GM23248 (cell line): Measurements from ENCODE around the gene DCLK2. TPM values are rescaled to one million over a fixed set of nuclear protein-coding genes. Genes with fewer than 3 reads are reported as not detected.

Source experiments
- DNase-seq: peaks from one replicate; pipeline ENCODE4 v3.0.0-alpha.2; 2015
- H2AFZ ChIP-seq: fragments of 200-600 bp; sonication (generic); 2 replicates; pipeline ENCODE4 v1.6.1; 2016; ENCODE audit warnings: antibody characterized with exemption
- H3F3A ChIP-seq: fragments of 200-600 bp; sonication (generic); 2 replicates; pipeline ENCODE4 v1.6.1; 2016; ENCODE audit warnings: mild to moderate bottlenecking, antibody characterized with exemption, mixed run types; ENCODE audit not compliant: insufficient read depth
- H3K27ac ChIP-seq: fragments of 200-600 bp; sonication (generic); 2 replicates; pipeline ENCODE4 v1.5.1; 2016; ENCODE audit warnings: mild to moderate bottlenecking
- H3K27me3 ChIP-seq: fragments of 200-600 bp; sonication (generic); replicated peaks from 2 replicates; pipeline ENCODE4 v1.6.1; 2016; ENCODE audit warnings: mild to moderate bottlenecking; ENCODE audit not compliant: insufficient read depth
- H3K36me3 ChIP-seq: fragments of 200-600 bp; sonication (generic); 2 replicates; pipeline ENCODE4 v1.6.1; 2016; ENCODE audit warnings: low read depth, mild to moderate bottlenecking
- H3K4me1 ChIP-seq: fragments of 200-600 bp; sonication (generic); 2 replicates; pipeline ENCODE4 v1.6.1; 2016; ENCODE audit warnings: mild to moderate bottlenecking; ENCODE audit not compliant: insufficient read depth
- H3K4me2 ChIP-seq: fragments of 200-600 bp; sonication (generic); one replicate; pipeline ENCODE4 v1.6.1; 2016; ENCODE audit warnings: mild to moderate bottlenecking; ENCODE audit not compliant: unreplicated experiment
- H3K4me3 ChIP-seq: fragments of 200-600 bp; sonication (generic); 2 replicates; pipeline ENCODE4 v1.5.1; 2016; ENCODE audit warnings: mild to moderate bottlenecking
- H3K79me2 ChIP-seq: fragments of 200-600 bp; sonication (generic); 2 replicates; pipeline ENCODE4 v1.6.1; 2016; ENCODE audit warnings: mild to moderate bottlenecking; ENCODE audit not compliant: insufficient read depth
- H3K9ac ChIP-seq: fragments of 200-600 bp; sonication (generic); 2 replicates; pipeline ENCODE4 v1.6.1; 2016; ENCODE audit warnings: mild to moderate bottlenecking
- H3K9me2 ChIP-seq: fragments of 200-600 bp; sonication (generic); 2 replicates; pipeline ENCODE4 v1.6.1; 2016; ENCODE audit warnings: mixed run types, mild to moderate bottlenecking, moderate library complexity; ENCODE audit not compliant: insufficient read depth
- H3K9me3 ChIP-seq: fragments of 200-600 bp; sonication (generic); one replicate; pipeline ENCODE4 v1.6.1; 2017; ENCODE audit warnings: low read depth
- H4K20me1 ChIP-seq: fragments of 200-600 bp; sonication (generic); 2 replicates; pipeline ENCODE4 v1.6.0; 2016; ENCODE audit not compliant: insufficient read depth
- EZH2 ChIP-seq: fragments of 200-600 bp; sonication (generic); IDR thresholded peaks from 2 replicates; pipeline ENCODE4 v1.6.1; 2018; ENCODE audit warnings: antibody characterized with exemption, mild to moderate bottlenecking; ENCODE audit not compliant: insufficient read depth, poor library complexity, severe bottlenecking
- EZH2phosphoT487 ChIP-seq: fragments of 200-600 bp; sonication (generic); IDR thresholded peaks from 2 replicates; pipeline ENCODE4 v1.6.1; 2018; ENCODE audit warnings: antibody characterized with exemption, moderate library complexity, mild to moderate bottlenecking, low read depth; ENCODE audit not compliant: insufficient read depth
- WGBS, 2 experiments: methylation state at CpG; one replicate each; pipeline ENCODE4 v1.1.6; 2015 to 2017; ENCODE audit warnings: low lambda C conversion rate in 2 of 2, low coverage in 1 of 2; ENCODE audit errors: missing lambda C conversion rate in 2 of 2; 5-methylcytosine and 5-hydroxymethylcytosine counted together
- in situ Hi-C: fragments of 300-500 bp; cut with MboI; formaldehyde crosslinking; loops from 2 replicates; pipeline ENCODE4 v1.15.0; 2020
- polyA plus RNA-seq: library from polyadenylated mRNA; unstranded; fragments of >200 nt; fragmentation: Nextera tagmentation; extraction: Ambion mirVana; gene quantifications from 2 replicates; pipeline ENCODE4 v1.2.1, GENCODE V29; 2016
- total RNA-seq: library from RNA; depleted of rRNA; stranded (reverse); fragments of >200 nt; shearing (Covaris generic); gene quantifications from 2 replicates; pipeline ENCODE4 v1.2.3, GENCODE V29; 2014

Gene DCLK2
- total and polyA plus RNA-seq, 2 experiments from 2014 or later: 1.3 to 2.9 TPM

- Histone ChIP-seq H3K4me1 (no peaks in the 10 kb centered on the region; the same call in 1 of the 2 replicates), H3K9ac (no peak overlapping the region), H3K9me3 (no peaks in the 10 kb centered on the region), H3K4me2 (no peak overlapping the region), H3K27ac (no peak overlapping the region), H3F3A (0 out of 2 replicates have a peak, but pooled peaks cover 8% of the 10 kb centered on the region), H2AFZ (no peak overlapping the region), H3K9me2 (no peaks in the 10 kb centered on the region), H3K79me2 (no peaks in the 10 kb centered on the region), H4K20me1 (no peaks in the 10 kb centered on the region), H3K36me3 (no peaks in the 10 kb centered on the region), H3K27me3 (no peaks in the 10 kb centered on the region), H3K4me3 (no peak overlapping the region)
- no peak for DNase-seq
- TF ChIP-seq EZH2 (no peak), EZH2phosphoT487 (no peak)
- 63 to 81% methylated on average over 2 of the region's 2 CpGs for WGBS, 2 experiments
- in situ Hi-C loops: no loop called here
Observed at GRCh38 chr4:150167054-150167453, 88.8 kb downstream of the DCLK2 start.

- Histone ChIP-seq H3K9me3 (no peaks in the 10 kb centered on the region), H2AFZ (no peak overlapping the region), H4K20me1 (no peaks in the 10 kb centered on the region), H3K27me3 (no peaks in the 10 kb centered on the region), H3K4me3 (no peak overlapping the region), H3K4me1 (peaks cover 6% of the 10 kb centered on the region), H3F3A (peaks cover 17% of the 10 kb centered on the region; the same call in 1 of the 2 replicates), H3K9ac (no peak overlapping the region), H3K4me2 (no peak overlapping the region), H3K79me2 (no peaks in the 10 kb centered on the region), H3K27ac (no peak overlapping the region), H3K36me3 (no peaks in the 10 kb centered on the region), H3K9me2 (no peaks in the 10 kb centered on the region)
- TF ChIP-seq EZH2phosphoT487 (no peak), EZH2 (no peak)
- in situ Hi-C loops: no loop called here
- WGBS, 2 experiments: 91 to 94% methylated on average over 1 of the region's 1 CpG
- no peak for DNase-seq
Observed at GRCh38 chr4:150173432-150173861, 95.2 kb downstream of the DCLK2 start.

- DNase-seq: no peak
Observed at GRCh38 chr4:150173982-150174398, 95.7 kb downstream of the DCLK2 start.

GRCh38 chr4:150176547-150176946 lies 98.3 kb downstream of the DCLK2 start:
- no peak for TF ChIP-seq EZH2phosphoT487
- no peak for TF ChIP-seq EZH2
- peak; percentile 32 for DNase-seq
- Histone ChIP-seq H3K9ac (no peak overlapping the region), H3K36me3 (no peaks in the 10 kb centered on the region), H3K9me2 (no peaks in the 10 kb centered on the region), H4K20me1 (no peaks in the 10 kb centered on the region), H3K4me1 (peaks cover 6% of the 10 kb centered on the region), H2AFZ (no peak overlapping the region), H3K4me3 (no peak overlapping the region), H3K27ac (no peak overlapping the region), H3K9me3 (no peaks in the 10 kb centered on the region), H3K79me2 (no peaks in the 10 kb centered on the region), H3F3A (peaks cover 10% of the 10 kb centered on the region; the same call in 1 of the 2 replicates), H3K27me3 (no peaks in the 10 kb centered on the region), H3K4me2 (peak overlapping the region; percentile 29)
- WGBS, 2 experiments: 16 to 21% methylated on average over 1 of the region's 1 CpG
- in situ Hi-C loops: no loop called here

More at GRCh38 chr4:150173982-150174398, 95.7 kb downstream of the DCLK2 start:
- Histone ChIP-seq H3K4me2 (no peak overlapping the region), H3K4me3 (no peak overlapping the region), H3K27ac (no peak overlapping the region), H3K79me2 (no peaks in the 10 kb centered on the region), H3K27me3 (no peaks in the 10 kb centered on the region), H3K9me2 (no peaks in the 10 kb centered on the region), H4K20me1 (no peaks in the 10 kb centered on the region), H3K4me1 (peaks cover 6% of the 10 kb centered on the region), H3K36me3 (no peaks in the 10 kb centered on the region), H3F3A (peaks cover 17% of the 10 kb centered on the region; the same call in 1 of the 2 replicates), H3K9me3 (no peaks in the 10 kb centered on the region), H3K9ac (no peak overlapping the region), H2AFZ (no peak overlapping the region)
- WGBS, 2 experiments: 98 to 100% methylated on average over 5 of the region's 5 CpGs
- in situ Hi-C loops: no loop called here
- TF ChIP-seq EZH2 (no peak), EZH2phosphoT487 (no peak)

GRCh38 chr4:150178161-150178560 lies 99.9 kb downstream of the DCLK2 start:
- H2AFZ ChIP-seq: no peak overlapping the region
- no peaks in the 10 kb centered on the region for H3K79me2 ChIP-seq
- no peaks in the 10 kb centered on the region for H4K20me1 ChIP-seq
- H3K4me3 ChIP-seq: no peak overlapping the region
- H3K9me3 ChIP-seq: no peaks in the 10 kb centered on the region
- DNase-seq: no peak
- H3K36me3 ChIP-seq: no peaks in the 10 kb centered on the region
- no peak overlapping the region for H3K4me2 ChIP-seq
- H3K9me2 ChIP-seq: no peaks in the 10 kb centered on the region
- TF ChIP-seq EZH2: no peak
- no peak for TF ChIP-seq EZH2phosphoT487
- no peaks in the 10 kb centered on the region for H3K27me3 ChIP-seq
- 88 to 95% methylated on average over 4 of the region's 4 CpGs for WGBS, 2 experiments
- in situ Hi-C loops: no loop called here
- peaks cover 9% of the 10 kb centered on the region; the same call in 1 of the 2 replicates for H3F3A ChIP-seq
- no peak overlapping the region for H3K27ac ChIP-seq
- peaks cover 6% of the 10 kb centered on the region for H3K4me1 ChIP-seq
- no peak overlapping the region for H3K9ac ChIP-seq
